Left lung (tissue), 10 donors: ENCODE measurements around the gene GLUL. TPM values are rescaled to one million over a fixed set of nuclear protein-coding genes. Genes with fewer than 3 reads are reported as not detected.

Experiments used
- ATAC-seq: fragments of 200-7000 bp; cut with Tn5 transposase; one replicate; pipeline ENCODE4 v1.9.1; 2020; ENCODE audit warnings: moderate library complexity
- DNase-seq, 4 donors: peaks; one replicate each; pipeline ENCODE4 v3.0.0-alpha.2; 2013 to 2020
- H3K27ac ChIP-seq, 2 donors: fragments of 200-600 bp; sonication (generic) in 1 of 2; one replicate each; pipeline versions ENCODE4 v1.5.0 to v1.8.0; 2020 to 2021
- H3K27me3 ChIP-seq, 2 donors: fragments of 200-600 bp; sonication (generic) in 1 of 2; one replicate each; pipeline versions ENCODE4 v1.5.0 to v1.8.0; 2020 to 2021
- H3K36me3 ChIP-seq, 2 donors: fragments of 200-600 bp; sonication (generic) in 1 of 2; one replicate each; pipeline versions ENCODE4 v1.5.0 to v1.8.0; 2020 to 2021
- H3K4me1 ChIP-seq, 2 donors: fragments of 200-600 bp; one replicate each; pipeline ENCODE4 v1.8.0; 2021
- H3K4me3 ChIP-seq, 2 donors: fragments of 200-600 bp; sonication (generic) in 1 of 2; one replicate each; pipeline versions ENCODE4 v1.5.0 to v1.8.0; 2020 to 2021; ENCODE audit warnings: mild to moderate bottlenecking in 1 of 2
- H3K9me3 ChIP-seq, 2 donors: fragments of 200-600 bp; sonication (generic) in 1 of 2; one replicate each; pipeline versions ENCODE4 v1.5.0 to v1.8.0; 2020 to 2021
- CTCF ChIP-seq, 2 donors: fragments of 200-600 bp; sonication (generic) in 1 of 2; IDR thresholded peaks; one replicate each; pipeline versions ENCODE4 v1.5.0 to v1.8.0; 2021; ENCODE audit warnings: antibody characterized with exemption in 2 of 2
- intact Hi-C, 2 donors: fragments of 100-400 bp; cut with DNase I; formaldehyde crosslinking; loops; one replicate each; pipeline versions ENCODE4 v1.11.2 to v1.14.2; 2022
- polyA plus RNA-seq, 6 donors: library from polyadenylated mRNA; unstranded; fragments of 120-200 nt; gene quantifications; one replicate each; pipeline ENCODE4 v1.2.1, GENCODE V29; 2013; ENCODE audit not compliant: insufficient read length in 6 of 6
- total RNA-seq, 2 donors: library from RNA; stranded (reverse); fragmentation: NEBNext Ultra II Directional; extraction: Animal tissue kit (Norgen Biotek cat#: 25700); gene quantifications; one replicate each; pipeline ENCODE4 v1.2.1, GENCODE V29; 2021
- donor health status: DM: no; HTN: yes; CAD: no.
- donor health status: DM: no; HTN: no; CAD: no.

Gene GLUL
- total and polyA plus RNA-seq, 8 donors: 377 to 1,187 (median 448) TPM

GRCh38 chr1:182389619-182390047 is 2.0 kb downstream of the GLUL start:
- peak overlapping the region; percentile 70 to 95 for H3K4me3 ChIP-seq
- ATAC-seq: no peak
- peaks cover 0 to 64% of the 10 kb centered on the region in 2 donors for H3K4me1 ChIP-seq
- peak overlapping the region; percentile 99 for H3K27ac ChIP-seq
- intact Hi-C loops: loop anchor here in 1 of 2 donors (10.0 kb wide), 1 partner anchor 245 kb away; no protein-coding TSS in a partner anchor
- no peaks in the 10 kb centered on the region for H3K9me3 ChIP-seq
- DNase-seq: no peak
- H3K27me3 ChIP-seq: no peaks in the 10 kb centered on the region
- H3K36me3 ChIP-seq: peaks cover 6 to 57% of the 10 kb centered on the region in 2 donors
- no peak for TF ChIP-seq CTCF (IDR thresholded peaks at IDR 0.05)

GRCh38 chr1:182388392-182389134 is 3.0 kb downstream of the GLUL start:
- no peaks in the 10 kb centered on the region for H3K9me3 ChIP-seq
- peaks cover 6 to 68% of the 10 kb centered on the region in 2 donors for H3K36me3 ChIP-seq
- H3K27me3 ChIP-seq: no peaks in the 10 kb centered on the region
- peak overlapping the region; percentile 99 for H3K27ac ChIP-seq
- TF ChIP-seq CTCF (IDR thresholded peaks at IDR 0.05): no peak
- ATAC-seq: no peak
- peak overlapping the region; percentile 70 to 95 for H3K4me3 ChIP-seq
- peaks cover 0 to 57% of the 10 kb centered on the region in 2 donors for H3K4me1 ChIP-seq
- no peak for DNase-seq
- intact Hi-C loops: no loop called here

- peaks cover 0 to 47% of the 10 kb centered on the region in 2 donors for H3K4me1 ChIP-seq
- intact Hi-C loops: no loop called here
- no peak for TF ChIP-seq CTCF (IDR thresholded peaks at IDR 0.05)
- DNase-seq (no peak), ATAC-seq (no peak)
- H3K36me3 ChIP-seq: peaks cover 6 to 78% of the 10 kb centered on the region in 2 donors
- peak overlapping the region in 1 of 2 donors; percentile 95 for H3K4me3 ChIP-seq
- H3K27ac ChIP-seq: no peak overlapping the region
- no peaks in the 10 kb centered on the region for H3K9me3 ChIP-seq
- H3K27me3 ChIP-seq: no peaks in the 10 kb centered on the region
These were observed 4.0 kb downstream of the GLUL start for GRCh38 chr1:182387566-182387965.

GRCh38 chr1:182386980-182387379 is 4.6 kb downstream of the GLUL start:
- Histone ChIP-seq H3K9me3 (no peaks in the 10 kb centered on the region), H3K4me1 (peaks cover 0 to 43% of the 10 kb centered on the region in 2 donors), H3K36me3 (peaks cover 6 to 84% of the 10 kb centered on the region in 2 donors), H3K4me3 (peak overlapping the region in 1 of 2 donors; percentile 95), H3K27me3 (no peaks in the 10 kb centered on the region), H3K27ac (no peak overlapping the region)
- no peak for ATAC-seq
- intact Hi-C loops: no loop called here
- TF ChIP-seq CTCF (IDR thresholded peaks at IDR 0.05): no peak
- no peak for DNase-seq
